ENCODE results near the gene DCPS.

The DCPS gene

GRCh38 chr11:126328938-126329643, 25.2 kb downstream of the DCPS start:
- DNase-seq: no peak

GRCh38 chr11:126329644-126330211, 25.9 kb downstream of the DCPS start:
- no peak for DNase-seq

GRCh38 chr11:126331286-126331685, 27.4 kb downstream of the DCPS start:
- DNase-seq: no peak

- no peak for DNase-seq
Observed at GRCh38 chr11:126332221-126332711, 28.4 kb downstream of the DCPS start.

- DNase-seq: no peak
Observed at GRCh38 chr11:126333142-126333541, 29.3 kb downstream of the DCPS start.

GRCh38 chr11:126334659-126335462, 31.0 kb downstream of the DCPS start:
- DNase-seq: no peak

- DNase-seq: no peak
Observed at GRCh38 chr11:126335463-126335760, 31.6 kb downstream of the DCPS start.

- no peak for DNase-seq
Observed at GRCh38 chr11:126336138-126336541, 32.3 kb downstream of the DCPS start.

GRCh38 chr11:126336671-126337101, 32.8 kb downstream of the DCPS start:
- no peak for DNase-seq

GRCh38 chr11:126337126-126337473, 33.2 kb downstream of the DCPS start:
- DNase-seq: no peak

- DNase-seq: no peak
Observed at GRCh38 chr11:126337474-126338241, 33.8 kb downstream of the DCPS start.

- no peak for DNase-seq
Observed at GRCh38 chr11:126338346-126339055, 34.6 kb downstream of the DCPS start.

- no peak for DNase-seq
Observed at GRCh38 chr11:126339073-126339862, 35.4 kb downstream of the DCPS start.

- DNase-seq: no peak
Observed at GRCh38 chr11:126339863-126340434, 36.1 kb downstream of the DCPS start.

GRCh38 chr11:126340960-126341606, 37.2 kb downstream of the DCPS start:
- no peak for DNase-seq

- DNase-seq: no peak
Observed at GRCh38 chr11:126341760-126342161, 37.9 kb downstream of the DCPS start.

- DNase-seq: no peak
Observed at GRCh38 chr11:126343051-126343450, 39.2 kb downstream of the DCPS start.

GRCh38 chr11:126344141-126345080, 40.6 kb downstream of the DCPS start:
- DNase-seq: no peak

- no peak for DNase-seq
Observed at GRCh38 chr11:126345283-126345682, 41.4 kb downstream of the DCPS start.

Measured in NCI-H1092 treated with DMSO at 0.1 percent for 48 hours (cell line).